Right atrium auricular region (tissue), 2 donors: ENCODE results near the gene FOXP1. TPM values are rescaled to one million over a fixed set of nuclear protein-coding genes. Genes with fewer than 3 reads are reported as not detected.
A peak's percentile ranks its signal among the peaks of the same experiment; 100 is the strongest.

Experiments
- DNase-seq: peaks from one replicate; pipeline ENCODE4 v3.0.0-alpha.2; 2019; ENCODE audit warnings: low spot score
- H3K27ac ChIP-seq, 2 donors: fragments of 200-600 bp; sonication (generic); 1 replicate in 1 of 2; 2 replicates in 1 of 2; pipeline ENCODE4 v1.5.1; 2016 to 2019
- H3K27me3 ChIP-seq, 2 donors: fragments of 200-600 bp; sonication (generic); one replicate each; pipeline versions ENCODE4 v1.5.1 to v1.6.0; 2017 to 2019
- H3K36me3 ChIP-seq: fragments of 200-600 bp; sonication (generic); one replicate; pipeline ENCODE4 v1.5.1; 2016
- H3K4me1 ChIP-seq, 2 donors: fragments of 200-600 bp; sonication (generic); one replicate each; pipeline versions ENCODE4 v1.5.1 to v1.6.0; 2017 to 2019
- H3K4me3 ChIP-seq, 2 donors: fragments of 200-600 bp; sonication (generic); 1 replicate in 1 of 2; 2 replicates in 1 of 2; pipeline ENCODE4 v1.5.1; 2017 to 2019; ENCODE audit warnings: mild to moderate bottlenecking in 1 of 2, moderate library complexity in 1 of 2
- H3K9me3 ChIP-seq, 2 donors: fragments of 200-600 bp; sonication (generic); one replicate each; pipeline ENCODE4 v1.5.1; 2019
- CTCF ChIP-seq, 2 donors: fragments of 200-600 bp; sonication (generic); IDR thresholded peaks; one replicate each; pipeline ENCODE4 v1.5.1; 2019; ENCODE audit warnings: antibody characterized with exemption in 2 of 2
- total RNA-seq, 2 donors: library from RNA; depleted of rRNA; stranded (reverse); fragments of >200 nt; gene quantifications; one replicate each; pipeline ENCODE4 v1.1.0, GENCODE V29; 2016

Gene FOXP1
- total RNA-seq, 2 donors from 2014 or later: 39.2 to 59.0 TPM

- DNase-seq: no peak
- Histone ChIP-seq H3K4me1 (peaks cover 0 to 23% of the 10 kb centered on the region in 2 donors), H3K36me3 (no peaks in the 10 kb centered on the region), H3K27ac (no peak overlapping the region), H3K27me3 (no peaks in the 10 kb centered on the region), H3K4me3 (no peak overlapping the region), H3K9me3 (no peaks in the 10 kb centered on the region)
- no peak for TF ChIP-seq CTCF (IDR thresholded peaks at IDR 0.05)
Measured at GRCh38 chr3:71138410-71138809, 445.1 kb downstream of the FOXP1 start.

- TF ChIP-seq CTCF (IDR thresholded peaks at IDR 0.05): no peak
- no peak for DNase-seq
- no peaks in the 10 kb centered on the region for H3K27me3 ChIP-seq
- no peaks in the 10 kb centered on the region for H3K9me3 ChIP-seq
- H3K36me3 ChIP-seq: no peaks in the 10 kb centered on the region
- peaks cover 0 to 38% of the 10 kb centered on the region in 2 donors for H3K4me1 ChIP-seq
- H3K27ac ChIP-seq: no peak overlapping the region
- H3K4me3 ChIP-seq: no peak overlapping the region
Measured at GRCh38 chr3:71136276-71136675, 447.3 kb downstream of the FOXP1 start.

- no peak for TF ChIP-seq CTCF (IDR thresholded peaks at IDR 0.05)
- peaks cover 0 to 45% of the 10 kb centered on the region in 2 donors for H3K4me1 ChIP-seq
- H3K4me3 ChIP-seq: no peak overlapping the region
- H3K36me3 ChIP-seq: no peaks in the 10 kb centered on the region
- H3K27ac ChIP-seq: peak overlapping the region; percentile 36 to 50
- H3K9me3 ChIP-seq: no peaks in the 10 kb centered on the region
- DNase-seq: no peak
- no peaks in the 10 kb centered on the region for H3K27me3 ChIP-seq
Measured at GRCh38 chr3:71135373-71136088, 448.0 kb downstream of the FOXP1 start.

- Histone ChIP-seq H3K9me3 (no peaks in the 10 kb centered on the region), H3K4me1 (peaks cover 0 to 45% of the 10 kb centered on the region in 2 donors), H3K27me3 (no peaks in the 10 kb centered on the region), H3K4me3 (no peak overlapping the region), H3K36me3 (no peaks in the 10 kb centered on the region), H3K27ac (peak overlapping the region in 1 of 2 donors; percentile 91)
- no peak for TF ChIP-seq CTCF (IDR thresholded peaks at IDR 0.05)
- DNase-seq: no peak
Measured at GRCh38 chr3:71134521-71134920, 449.0 kb downstream of the FOXP1 start.

GRCh38 chr3:71133865-71134264 lies 449.7 kb downstream of the FOXP1 start:
- Histone ChIP-seq H3K9me3 (no peaks in the 10 kb centered on the region), H3K4me1 (peaks cover 0 to 51% of the 10 kb centered on the region in 2 donors), H3K27me3 (no peaks in the 10 kb centered on the region), H3K4me3 (no peak overlapping the region), H3K36me3 (no peaks in the 10 kb centered on the region), H3K27ac (peak overlapping the region; percentile 2 to 91)
- no peak for DNase-seq
- TF ChIP-seq CTCF (IDR thresholded peaks at IDR 0.05): no peak
